Stimulated activated CD4-positive, alpha-beta T cell treated with anti-CD3 and anti-CD28 coated beads, Interleukin-15, amount 100 ng/mL, for 24 hours (primary cell): ENCODE data around the gene NAP1L4.

Experiments
- DNase-seq: peaks from one replicate; pipeline ENCODE4 v3.0.0-alpha.2; 2020

NAP1L4 gene

GRCh38 chr11:2902784-2903671, 89.1 kb downstream of the NAP1L4 start:
- no peak for DNase-seq

DNA sequence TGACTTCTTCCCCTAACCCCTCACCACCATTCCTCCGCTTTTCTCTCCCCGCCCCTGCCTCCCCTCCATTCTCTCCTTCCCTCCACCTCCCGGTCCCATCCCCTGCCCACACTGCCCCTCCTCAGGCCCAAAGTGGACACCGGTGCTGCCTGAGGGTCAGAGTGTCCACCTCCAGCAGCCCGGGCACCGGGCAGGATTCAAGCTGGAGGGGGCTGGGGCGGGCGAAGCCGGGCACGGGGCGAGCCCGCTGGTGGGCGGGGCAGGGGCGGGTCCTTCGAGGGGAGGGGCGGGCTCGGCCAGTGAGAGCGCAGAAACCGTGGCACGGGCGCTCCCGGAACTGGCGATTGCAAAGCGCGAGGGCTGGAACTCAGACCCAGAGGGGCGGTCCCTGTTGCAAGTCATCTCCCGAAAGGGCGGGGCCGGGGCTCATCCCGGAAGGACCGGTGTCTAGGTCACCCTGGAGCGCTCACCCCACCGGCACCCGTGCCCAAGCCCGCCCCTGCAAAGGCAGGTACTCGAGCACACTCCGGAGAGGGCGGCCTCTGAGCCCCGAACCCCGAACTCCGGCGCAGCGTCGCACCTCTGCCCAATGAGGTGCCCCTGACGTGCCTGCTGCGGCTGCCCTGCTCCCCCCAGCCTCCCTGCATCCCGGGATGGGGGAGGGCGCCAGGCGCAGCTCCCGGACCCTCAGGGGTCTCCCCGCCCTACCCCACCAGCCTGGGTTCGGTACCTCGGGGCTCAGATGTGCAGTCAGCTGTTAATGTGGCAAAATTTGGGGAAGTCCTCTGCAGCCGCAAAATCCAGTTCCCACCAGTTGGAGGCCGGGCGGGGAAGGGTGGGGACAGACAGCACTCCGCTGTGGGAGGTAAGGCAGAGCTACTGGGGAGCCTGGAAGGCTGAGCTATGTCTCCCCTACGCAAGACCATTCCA, 90.0 kb downstream of the NAP1L4 start:
- peak; percentile 99 for DNase-seq

DNA sequence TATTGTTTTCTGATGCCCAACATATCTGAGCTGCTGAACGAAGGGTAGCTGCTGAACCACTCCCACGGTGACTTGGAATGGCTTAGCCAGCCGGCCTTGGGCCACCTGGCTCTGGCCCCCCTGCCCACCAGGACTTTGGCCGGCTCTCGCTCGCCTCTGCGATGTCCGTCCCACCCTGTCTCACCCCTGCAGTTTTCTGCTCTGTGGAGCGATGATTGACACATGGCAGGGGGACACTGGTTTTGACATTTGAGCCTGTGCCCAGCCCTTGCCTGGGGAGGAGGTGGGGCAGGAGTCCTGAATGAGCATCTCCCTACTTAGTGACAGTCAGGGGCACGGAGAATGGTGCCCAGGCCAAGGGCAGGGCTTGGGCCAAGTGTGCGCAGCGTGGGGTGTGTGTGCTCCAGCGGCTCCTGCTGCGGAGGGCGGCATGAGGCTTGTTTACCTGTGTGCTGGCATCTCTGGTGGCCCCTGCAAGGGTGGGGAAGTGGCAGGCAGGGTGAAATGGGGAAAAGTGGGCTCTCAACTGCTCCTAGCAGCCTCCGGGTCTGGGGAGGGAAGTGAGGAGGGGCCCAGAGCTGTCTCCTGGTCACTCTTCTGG, 90.8 kb downstream of the NAP1L4 start:
- no peak for DNase-seq

DNA sequence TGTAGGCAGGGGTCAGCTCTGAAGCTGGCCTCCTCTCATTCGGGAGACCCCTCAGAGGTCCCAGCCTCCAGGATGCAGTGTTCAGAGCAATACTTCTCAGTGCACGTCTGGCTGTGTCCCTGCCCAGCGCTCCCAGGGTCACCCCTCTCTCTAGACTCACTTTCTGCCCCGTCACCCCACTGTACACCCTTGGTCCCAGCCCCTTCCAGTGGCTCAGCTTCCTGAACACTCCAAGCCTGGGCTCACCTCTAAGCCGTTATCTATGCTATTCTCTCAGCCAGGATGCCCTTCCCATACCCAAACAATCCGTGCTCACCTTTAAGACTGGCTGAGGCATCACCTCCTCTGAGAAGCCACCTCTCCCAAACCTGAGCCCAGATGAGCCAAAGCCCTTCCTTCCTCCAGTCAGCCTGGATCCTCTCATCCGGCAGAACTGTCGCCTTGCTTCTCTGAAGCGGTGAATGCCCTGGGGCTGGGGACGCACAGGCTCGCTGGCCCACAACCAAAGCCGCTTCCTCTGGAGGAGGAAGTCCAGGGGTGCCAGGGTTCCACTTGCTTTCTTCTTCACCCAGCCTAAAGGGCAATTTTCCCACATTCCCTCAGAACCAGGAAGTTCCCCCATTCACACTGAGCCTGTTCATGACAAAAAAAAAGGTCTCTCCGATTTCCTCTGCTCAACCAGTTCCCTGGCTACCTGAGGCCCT, 92.9 kb downstream of the NAP1L4 start:
- no peak for DNase-seq

DNA sequence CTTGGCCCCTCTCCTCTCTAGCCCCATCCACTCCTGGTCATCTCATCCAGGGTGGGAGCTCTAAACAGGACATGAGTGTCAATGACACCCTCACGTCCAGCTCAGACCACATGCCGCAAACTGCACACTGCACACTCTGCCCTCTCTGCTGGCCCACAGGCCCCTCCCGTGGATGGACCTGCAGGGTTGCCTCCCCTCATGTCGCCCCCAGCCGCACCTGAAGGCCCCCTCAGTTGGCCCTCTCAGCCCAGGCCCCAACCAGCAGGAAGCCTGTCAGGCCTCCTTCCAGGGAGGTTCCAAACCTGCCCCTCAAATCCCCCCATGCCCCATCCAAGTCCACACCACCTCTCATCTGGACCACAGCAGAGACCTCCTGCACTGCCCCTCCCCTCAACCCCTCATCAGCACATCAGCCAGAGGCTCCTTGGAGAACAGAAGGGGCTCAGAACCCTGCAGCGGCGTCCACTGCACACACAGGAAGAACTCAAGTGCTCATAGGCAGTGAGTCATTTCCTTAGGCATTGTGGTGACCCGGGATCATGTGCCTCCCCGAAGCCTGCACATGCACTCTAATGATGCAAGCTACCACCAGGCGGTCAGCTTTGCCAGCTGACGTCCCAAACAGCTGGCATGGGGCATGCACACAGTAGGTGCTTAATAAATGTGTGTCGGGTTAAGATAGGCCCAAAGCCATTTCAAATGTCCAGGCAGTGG, 93.6 kb downstream of the NAP1L4 start:
- peak; percentile 69 for DNase-seq

GRCh38 chr11:2897048-2897447, 95.1 kb downstream of the NAP1L4 start:
- no peak for DNase-seq

GRCh38 chr11:2896047-2896446, 96.1 kb downstream of the NAP1L4 start:
- DNase-seq = no peak
